HG02759 (cell line): ENCODE measurements around the gene AMHR2.

Experiments used
- ATAC-seq: cut with Tn5 transposase; IDR thresholded peaks from one replicate; pipeline ENCODE4 v1.9.1; 2021; ENCODE audit warnings: mild to moderate bottlenecking, moderate library complexity; ENCODE audit not compliant: unreplicated experiment

Gene AMHR2

DNA sequence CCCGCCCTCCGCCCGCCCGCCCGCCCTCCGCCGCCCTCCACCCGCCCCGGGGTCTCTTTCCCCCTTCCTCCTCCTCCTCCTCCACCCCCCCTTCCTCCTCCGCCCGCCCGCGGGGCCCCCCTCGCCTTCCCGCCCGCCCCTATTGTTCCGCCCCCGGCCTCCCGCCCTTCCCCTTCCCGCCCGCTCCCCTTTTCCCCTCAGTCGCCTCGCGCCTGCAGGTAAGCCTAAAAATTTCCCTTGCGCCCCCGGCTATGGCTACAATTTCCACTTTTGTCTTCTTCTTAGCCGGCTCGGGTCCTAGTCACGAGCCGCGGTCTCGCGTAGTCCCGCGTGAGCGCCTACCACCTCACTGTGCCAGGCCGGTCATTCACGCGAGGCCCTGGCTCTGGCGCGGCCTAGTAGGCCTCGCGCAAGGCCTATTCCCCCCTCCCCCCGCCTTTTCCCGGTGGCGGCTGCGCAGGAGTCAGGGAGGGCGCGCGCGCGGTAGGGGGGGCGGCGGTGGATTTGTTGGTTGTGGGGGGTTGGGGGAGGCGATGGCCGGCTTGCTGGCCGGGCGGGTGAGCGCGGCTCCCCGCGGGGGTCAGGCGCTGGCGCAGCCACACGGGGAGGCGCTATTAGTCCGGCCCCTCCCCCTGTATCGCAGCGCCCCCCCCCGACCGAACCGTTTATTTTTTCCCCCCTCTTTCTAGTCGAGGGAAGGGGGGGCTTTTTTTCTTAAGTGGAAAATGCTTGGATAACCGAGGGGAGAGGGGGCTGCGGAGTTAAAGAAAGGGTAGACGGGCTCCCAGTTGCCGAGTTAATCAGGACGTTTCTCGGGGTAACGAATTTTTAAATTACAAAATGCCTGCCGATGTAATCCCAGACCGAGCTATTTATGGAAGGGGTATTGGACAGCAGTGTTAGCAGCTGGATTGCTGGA, 28.8 kb downstream of the AMHR2 start:
- ATAC-seq: peak; percentile 28

DNA sequence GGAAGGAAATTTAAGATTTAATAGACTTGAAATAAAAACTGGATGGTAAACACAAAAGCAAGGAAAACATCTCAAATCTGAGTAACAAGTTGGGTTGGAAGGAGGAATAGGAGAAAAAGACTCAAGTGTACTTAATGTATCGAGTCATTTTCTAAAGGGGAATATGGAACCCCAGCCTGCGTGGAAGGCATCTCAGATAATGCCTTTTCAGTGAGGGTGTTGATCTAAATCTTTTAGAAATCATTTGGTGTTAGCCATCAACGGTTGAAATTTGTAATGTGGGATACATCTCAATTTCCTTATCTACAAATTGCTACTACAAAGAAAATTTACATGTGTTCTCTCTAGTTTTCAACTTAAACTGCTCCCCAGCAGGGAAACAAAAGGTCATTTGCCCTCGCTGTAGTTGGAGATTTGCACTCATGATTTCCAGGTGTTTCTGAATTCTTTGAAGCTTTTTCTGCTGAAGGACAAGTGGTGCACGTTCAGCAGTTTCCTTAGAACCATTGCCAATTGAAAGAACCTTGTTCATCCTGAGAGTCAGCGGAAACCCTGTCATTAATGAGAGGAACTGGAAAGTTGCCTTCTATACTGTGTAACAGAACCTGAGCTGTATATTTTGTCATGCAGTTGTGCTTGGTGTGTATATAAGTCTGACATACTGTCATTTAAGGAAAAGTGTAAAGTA, 30.4 kb downstream of the AMHR2 start:
- ATAC-seq: no peak

DNA sequence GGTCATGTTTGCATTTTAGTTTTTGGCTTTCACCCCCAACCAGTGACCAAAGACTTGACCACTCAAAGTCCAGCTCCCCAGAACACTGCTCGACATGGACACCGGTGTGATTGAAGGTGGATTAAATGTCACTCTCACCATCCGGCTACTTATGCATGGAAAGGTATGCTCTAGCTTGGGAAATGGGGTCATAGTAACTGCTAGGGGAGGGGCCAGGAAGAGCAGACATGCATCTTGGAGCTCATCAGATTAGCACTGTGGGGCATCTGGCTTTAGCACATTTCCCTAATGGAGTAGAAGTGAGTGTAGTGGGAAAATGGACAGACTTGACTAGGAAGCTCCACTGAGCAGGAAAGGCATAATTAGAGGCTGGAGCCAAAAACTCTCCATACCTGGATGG, 31.1 kb downstream of the AMHR2 start:
- no peak for ATAC-seq

DNA sequence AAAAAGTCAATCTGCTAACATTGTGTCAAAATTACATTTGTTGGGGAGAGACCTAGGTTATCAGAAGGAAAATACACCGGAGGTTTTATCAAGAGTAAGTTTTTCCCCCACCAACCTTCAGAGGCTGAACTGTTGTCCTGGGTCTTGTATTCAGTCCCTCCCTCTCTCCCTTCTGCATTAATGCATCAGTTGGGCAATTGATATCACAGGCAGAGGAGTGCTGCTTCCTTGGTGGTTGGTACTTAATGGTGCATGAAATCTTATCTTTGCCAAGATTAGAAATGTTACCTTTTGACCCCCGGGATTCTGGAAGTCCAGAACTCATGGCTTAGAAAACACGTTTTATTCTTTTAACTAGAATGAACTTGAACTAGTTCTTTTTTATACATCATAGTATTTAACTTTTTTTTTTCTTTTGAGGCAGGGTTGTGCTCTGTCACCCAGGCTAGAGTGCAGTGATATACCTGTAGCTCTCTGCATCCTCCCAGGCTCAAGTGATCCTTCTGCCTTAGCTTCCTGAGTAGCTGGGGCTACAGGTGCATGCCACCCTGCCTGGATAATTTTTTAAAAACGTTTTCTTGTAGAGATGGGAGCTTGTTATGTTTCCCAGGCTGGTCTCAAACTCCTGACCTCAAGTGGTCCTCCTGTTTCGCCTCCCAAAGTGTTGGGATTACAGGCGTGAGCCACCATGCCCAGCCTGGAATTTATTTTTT, 33.2 kb downstream of the AMHR2 start:
- no peak for ATAC-seq

DNA sequence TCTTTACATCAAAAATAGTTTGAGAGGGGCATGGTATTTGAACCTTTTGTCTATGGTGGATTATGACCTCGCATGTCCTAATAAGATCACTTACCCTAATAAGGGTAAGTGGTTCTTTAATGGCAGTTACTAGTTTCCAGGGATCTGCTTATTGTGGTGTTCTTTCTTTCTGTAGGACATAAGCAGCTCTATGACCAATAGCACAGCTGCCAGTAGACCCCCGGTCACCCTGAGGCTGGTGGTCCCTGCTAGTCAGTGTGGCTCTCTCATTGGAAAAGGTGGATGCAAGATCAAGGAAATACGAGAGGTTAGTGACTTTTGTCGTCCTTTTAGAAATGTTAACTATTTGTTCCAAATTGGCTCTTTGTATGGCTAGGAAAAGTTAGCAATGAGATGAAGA, 35.4 kb downstream of the AMHR2 start:
- no peak for ATAC-seq

DNA sequence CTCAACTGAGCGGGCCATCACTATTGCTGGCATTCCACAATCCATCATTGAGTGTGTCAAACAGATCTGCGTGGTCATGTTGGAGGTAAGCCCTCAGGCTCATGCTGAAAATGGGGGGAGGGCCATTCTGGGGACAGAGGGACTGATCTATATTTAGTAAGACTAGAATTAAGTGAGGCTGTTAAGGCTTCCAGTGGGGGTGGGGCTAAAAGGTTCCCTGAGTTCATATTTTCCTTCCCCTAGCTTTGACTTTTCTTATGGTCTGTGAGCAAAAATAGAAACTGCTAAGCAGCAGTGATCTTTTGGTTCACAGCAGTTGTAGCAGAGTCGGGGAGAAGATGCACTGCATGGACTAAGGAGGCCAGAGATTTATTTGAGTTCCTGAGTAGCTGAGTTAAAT, 37.4 kb downstream of the AMHR2 start:
- ATAC-seq: no peak

DNA sequence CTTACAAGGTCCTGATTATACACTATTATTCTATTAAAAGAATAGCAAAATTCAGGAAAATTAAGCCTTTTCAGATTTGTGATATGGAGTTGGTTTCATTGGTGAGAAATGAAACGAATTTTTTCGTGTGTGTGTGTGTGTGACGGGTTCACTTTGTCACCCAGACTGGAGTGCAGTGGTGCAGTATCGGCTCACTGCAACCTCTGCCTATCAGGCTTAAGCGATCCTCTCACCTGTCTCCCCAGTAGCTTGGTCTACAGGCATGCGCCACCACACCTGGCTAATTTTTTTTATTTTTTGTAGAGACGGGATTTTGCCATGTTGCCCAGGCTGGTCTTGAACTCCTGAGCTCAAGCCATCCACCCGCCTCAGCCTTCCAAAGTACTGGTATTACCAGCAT, 37.9 kb downstream of the AMHR2 start:
- no peak for ATAC-seq

DNA sequence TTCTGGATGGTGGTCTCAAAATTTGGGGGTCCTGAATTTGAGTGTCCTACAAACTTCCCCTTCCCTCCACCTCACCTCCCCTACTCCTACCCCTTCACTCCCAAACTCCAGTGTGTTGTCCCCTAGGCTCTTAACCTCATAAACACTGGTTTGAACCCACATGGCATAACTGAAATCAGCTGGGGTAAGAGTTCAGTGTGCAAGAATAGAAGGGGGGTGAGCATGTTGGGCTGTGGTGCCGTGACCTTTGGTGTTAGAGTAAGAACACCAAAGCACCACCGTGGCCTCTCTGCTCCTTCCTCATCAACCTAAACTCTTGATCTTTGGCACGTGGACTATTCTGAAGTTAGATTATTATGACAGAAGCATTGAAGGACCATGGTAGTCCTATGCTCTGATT, 39.3 kb downstream of the AMHR2 start:
- ATAC-seq: no peak

- ATAC-seq: no peak
Measured at GRCh38 chr12:53463802-53464560, 40.3 kb downstream of the AMHR2 start.

DNA sequence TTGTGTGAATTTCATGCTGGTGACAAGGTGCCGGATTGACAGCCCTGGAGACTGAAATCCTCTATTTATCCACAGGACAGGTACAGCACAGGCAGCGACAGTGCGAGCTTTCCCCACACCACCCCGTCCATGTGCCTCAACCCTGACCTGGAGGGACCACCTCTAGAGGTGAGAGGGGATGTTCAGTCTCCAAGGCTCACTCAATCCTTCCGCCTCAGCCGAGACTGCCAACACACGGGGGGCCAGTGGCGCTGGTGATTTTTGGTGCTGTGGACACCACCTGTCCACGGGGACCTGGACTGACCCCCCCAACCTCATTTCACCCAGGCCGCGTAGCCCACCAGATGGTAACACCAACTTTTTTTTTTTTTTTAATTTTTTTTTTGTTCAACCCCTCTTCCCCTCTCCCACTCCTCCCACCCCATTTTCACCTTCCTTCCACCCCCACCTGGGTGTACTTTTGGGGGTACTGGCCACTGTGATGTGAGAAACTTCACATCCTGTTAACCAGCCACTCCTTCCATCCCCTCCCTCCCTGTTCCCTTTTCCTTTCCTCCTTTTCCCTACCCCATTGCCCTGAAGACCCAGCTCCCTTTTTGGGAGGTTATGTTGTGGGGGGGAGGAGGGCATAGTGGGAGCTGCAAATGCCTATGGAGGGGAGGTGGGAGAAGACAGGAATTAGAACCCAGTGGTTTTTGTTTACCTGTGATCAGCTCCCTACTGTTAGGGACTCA, 41.2 kb downstream of the AMHR2 start:
- ATAC-seq: no peak

- ATAC-seq: no peak
Measured at GRCh38 chr12:53465679-53466078, 42.0 kb downstream of the AMHR2 start.

GRCh38 chr12:53466640-53467039, 43.0 kb downstream of the AMHR2 start:
- no peak for ATAC-seq

DNA sequence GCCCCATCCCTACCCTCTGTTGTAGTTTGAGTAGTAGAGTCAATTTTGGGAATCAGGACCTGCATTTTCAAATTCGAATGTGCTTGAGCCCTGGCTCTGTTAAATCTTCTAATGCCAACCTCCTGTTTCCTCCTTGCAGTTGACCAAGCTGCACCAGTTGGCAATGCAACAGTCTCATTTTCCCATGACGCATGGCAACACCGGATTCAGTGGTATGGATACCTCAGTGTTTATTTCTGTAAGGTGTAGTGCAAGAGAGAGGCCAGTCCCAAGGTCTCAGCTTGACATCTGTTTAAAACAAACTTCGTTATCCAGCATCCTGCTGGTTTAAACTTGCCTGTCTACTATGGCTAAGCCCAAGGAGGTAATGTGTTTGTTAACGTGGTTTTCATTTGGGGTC, 43.4 kb downstream of the AMHR2 start:
- no peak for ATAC-seq

DNA sequence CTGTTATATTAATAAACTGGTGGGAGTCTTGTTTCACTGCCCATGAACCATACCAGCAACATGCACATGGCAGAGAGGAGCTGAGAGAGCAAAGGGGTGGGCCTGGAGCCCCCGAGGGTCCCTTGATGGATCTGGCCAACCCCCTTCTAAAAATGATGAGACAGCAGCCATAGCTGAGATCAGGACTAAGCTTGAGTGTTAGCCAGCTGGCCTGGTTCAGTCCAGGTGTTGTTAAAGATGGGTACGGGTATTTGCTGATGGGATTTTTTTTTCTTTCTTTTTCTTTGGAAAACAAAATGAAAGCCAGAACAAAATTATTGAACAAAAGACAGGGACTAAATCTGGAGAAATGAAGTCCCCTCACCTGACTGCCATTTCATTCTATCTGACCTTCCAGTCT, 44.2 kb downstream of the AMHR2 start:
- ATAC-seq: no peak

- no peak for ATAC-seq
Measured at GRCh38 chr12:53468282-53468681, 44.6 kb downstream of the AMHR2 start.

- no peak for ATAC-seq
Measured at GRCh38 chr12:53472056-53472582, 48.5 kb downstream of the AMHR2 start.

DNA sequence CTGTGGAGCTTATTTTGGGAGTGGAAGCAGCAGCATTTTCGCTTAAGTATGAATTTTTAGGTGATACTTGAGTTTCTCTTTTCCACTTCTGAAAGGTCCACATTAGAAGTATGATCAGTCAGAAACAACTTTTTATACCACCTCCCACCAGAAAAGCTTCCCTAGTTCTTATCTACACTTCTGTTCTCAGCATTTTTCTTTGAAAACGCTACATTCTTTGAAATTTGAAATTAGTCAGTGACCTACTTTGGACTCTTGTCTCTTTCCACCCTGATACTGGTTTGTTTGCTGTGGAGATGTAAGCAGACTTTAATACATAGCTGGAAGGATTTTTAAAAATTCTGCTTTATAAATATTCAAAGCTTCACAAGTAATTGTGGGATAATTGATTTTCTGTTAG, 50.4 kb downstream of the AMHR2 start:
- ATAC-seq: no peak

DNA sequence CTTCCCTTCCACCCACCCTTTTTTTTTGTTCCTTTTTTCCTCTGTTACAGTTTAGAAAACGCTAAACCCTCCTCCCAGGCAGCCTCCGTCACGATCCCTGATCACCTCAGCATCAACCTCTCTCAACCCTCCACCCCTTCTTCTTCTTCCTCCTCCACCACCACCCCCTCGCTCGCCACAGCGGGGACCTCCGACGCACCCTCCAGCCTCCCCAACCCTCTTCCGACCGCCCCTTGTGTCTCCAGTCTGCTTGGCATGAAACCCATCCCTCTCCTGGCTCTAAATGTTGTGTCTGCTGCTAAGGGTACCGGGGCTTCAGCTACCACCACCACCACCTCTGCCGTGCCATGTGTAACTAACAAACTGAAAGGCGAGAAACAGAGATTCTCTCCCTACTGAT, 51.2 kb downstream of the AMHR2 start:
- ATAC-seq: no peak

DNA sequence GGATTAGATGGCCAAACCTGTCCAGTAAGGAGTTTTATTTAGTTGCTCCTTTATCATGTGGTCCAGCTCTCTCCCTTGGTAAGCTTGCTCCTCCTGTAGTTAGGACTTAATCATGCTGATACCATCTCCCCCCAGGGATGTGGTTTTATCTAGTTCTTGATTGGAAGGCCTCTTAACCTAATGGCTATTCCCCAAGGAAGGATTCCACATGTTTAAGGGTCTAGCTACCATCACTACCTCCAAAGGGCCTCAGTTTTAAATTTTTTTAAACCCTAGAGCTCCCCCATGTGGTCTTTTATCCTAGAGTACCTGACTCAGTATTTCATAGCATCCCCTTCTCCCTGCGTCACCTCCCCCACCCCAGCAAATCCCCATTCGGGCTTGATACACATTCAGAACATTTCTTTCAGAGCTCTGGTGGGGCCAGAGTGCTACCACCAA, 53.1 kb downstream of the AMHR2 start:
- ATAC-seq: no peak

DNA sequence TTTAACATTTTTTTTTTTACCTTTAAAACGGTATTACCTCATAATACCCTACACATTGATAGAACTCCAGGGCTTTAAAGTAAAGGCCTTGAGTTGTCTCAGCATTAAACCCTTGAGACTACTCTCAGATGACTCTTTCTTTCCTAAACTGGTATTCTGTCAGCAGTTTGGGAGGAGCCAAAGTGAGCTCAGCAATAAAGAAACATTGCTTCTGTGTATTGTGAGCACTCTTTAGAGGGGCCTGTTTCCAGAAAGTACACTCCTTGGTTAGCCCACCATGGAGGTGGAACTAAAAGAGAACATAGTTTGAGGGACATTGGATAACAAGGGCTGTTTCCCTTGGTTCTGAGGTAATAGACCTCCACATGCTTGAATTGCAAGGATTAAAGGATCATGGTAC, 55.2 kb downstream of the AMHR2 start:
- no peak for ATAC-seq
